UCSD-AML1 (cell line): Measurements from ENCODE around the gene PRH1.

Experiments
- DNase-seq: peaks from one replicate; lab custom pipeline; 2025; ENCODE audit not compliant: unreplicated experiment; lab: John Stamatoyannopoulos, UW

PRH1 gene

DNA sequence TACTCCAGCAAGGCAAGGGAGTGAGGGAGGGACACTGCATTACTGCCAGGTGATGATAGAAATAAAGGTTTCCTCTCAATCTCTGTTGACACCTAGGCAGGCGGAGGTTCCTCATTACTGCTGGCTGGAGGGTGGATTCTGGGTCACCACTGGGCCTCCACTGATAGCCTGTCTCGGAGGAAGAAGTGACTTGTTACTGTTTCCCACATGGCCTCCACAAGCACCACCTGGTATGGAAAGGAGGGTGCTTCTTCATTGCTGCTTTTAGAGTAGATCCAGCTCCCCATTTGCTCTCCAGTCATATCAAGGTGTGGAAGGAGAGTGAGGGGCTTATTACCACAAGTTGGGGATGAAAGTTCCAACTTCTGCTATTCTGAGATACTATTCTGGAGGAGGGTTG lies 41.2 kb downstream of the PRH1 start:
- no peak for DNase-seq

DNA sequence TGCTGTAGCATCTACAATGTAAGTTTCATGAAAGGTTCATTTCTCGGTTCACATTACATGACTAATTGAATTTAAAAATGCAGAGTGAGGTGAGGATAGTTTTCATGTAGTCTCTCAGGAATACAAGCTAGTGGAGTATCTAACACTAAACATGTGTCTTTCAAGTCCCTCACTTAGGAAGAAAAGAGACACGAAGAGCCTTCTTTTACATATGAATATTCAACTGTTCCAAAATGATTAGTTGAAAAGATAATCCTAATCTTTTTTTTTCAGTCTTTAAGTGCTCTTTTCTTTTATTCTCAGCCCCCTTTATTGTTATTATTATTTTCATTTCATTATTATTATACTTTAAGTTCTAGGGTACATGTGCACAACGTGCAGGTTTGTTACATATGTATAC lies 45.6 kb downstream of the PRH1 start:
- DNase-seq: no peak
